Rectal smooth muscle tissue (tissue), 1 donor: Measurements from ENCODE around the gene YPEL4.
A peak's percentile ranks its signal among the peaks of the same experiment; 100 is the strongest.

ENCODE experiments used
- H3K27ac ChIP-seq: one replicate; pipeline ENCODE4 v1.7.0; 2013; ENCODE audit warnings: low read depth, low read length, inconsistent platforms
- H3K27me3 ChIP-seq: one replicate; pipeline ENCODE4 v1.7.0; 2013; ENCODE audit warnings: low read length; ENCODE audit not compliant: control insufficient read depth, insufficient read depth
- H3K36me3 ChIP-seq: one replicate; pipeline ENCODE4 v1.7.0; 2013; ENCODE audit warnings: low read length; ENCODE audit not compliant: control insufficient read depth, insufficient read depth
- H3K4me1 ChIP-seq: one replicate; pipeline ENCODE4 v1.7.0; 2013; ENCODE audit warnings: low read length; ENCODE audit not compliant: control insufficient read depth, insufficient read depth
- H3K4me3 ChIP-seq: one replicate; pipeline ENCODE4 v1.7.0; 2013; ENCODE audit warnings: low read length
- H3K9ac ChIP-seq: one replicate; pipeline ENCODE4 v1.7.0; 2013; ENCODE audit warnings: low read length

Gene YPEL4

GRCh38 chr11:57618438-57618837, 31.3 kb downstream of the YPEL4 start:
- no peak overlapping the region for H3K9ac ChIP-seq
- H3K36me3 ChIP-seq: no peaks in the 10 kb centered on the region
- H3K27me3 ChIP-seq: no peaks in the 10 kb centered on the region
- no peaks in the 10 kb centered on the region for H3K4me1 ChIP-seq
- no peak overlapping the region for H3K4me3 ChIP-seq
- no peak overlapping the region for H3K27ac ChIP-seq

- Histone ChIP-seq H3K4me3 (no peak overlapping the region), H3K36me3 (no peaks in the 10 kb centered on the region), H3K27ac (no peak overlapping the region), H3K4me1 (no peaks in the 10 kb centered on the region), H3K27me3 (no peaks in the 10 kb centered on the region), H3K9ac (no peak overlapping the region)
Observed at GRCh38 chr11:57616595-57616994, 33.1 kb downstream of the YPEL4 start.

- Histone ChIP-seq H3K36me3 (no peaks in the 10 kb centered on the region), H3K27ac (no peak overlapping the region)
Observed at GRCh38 chr11:57615308-57615707, 34.4 kb downstream of the YPEL4 start.

GRCh38 chr11:57614234-57614772, 35.4 kb downstream of the YPEL4 start:
- H3K27ac ChIP-seq: no peak overlapping the region

More at GRCh38 chr11:57615308-57615707, 34.4 kb downstream of the YPEL4 start:
- Histone ChIP-seq H3K4me1 (no peaks in the 10 kb centered on the region), H3K4me3 (no peak overlapping the region), H3K9ac (no peak overlapping the region), H3K27me3 (no peaks in the 10 kb centered on the region)

GRCh38 chr11:57610170-57610569, 39.5 kb downstream of the YPEL4 start:
- H3K36me3 ChIP-seq: no peaks in the 10 kb centered on the region
- no peaks in the 10 kb centered on the region for H3K4me1 ChIP-seq
- H3K27ac ChIP-seq: no peak overlapping the region
- no peak overlapping the region for H3K4me3 ChIP-seq
- H3K9ac ChIP-seq: no peak overlapping the region
- H3K27me3 ChIP-seq: no peaks in the 10 kb centered on the region

More at GRCh38 chr11:57614234-57614772, 35.4 kb downstream of the YPEL4 start:
- Histone ChIP-seq H3K4me3 (no peak overlapping the region), H3K36me3 (no peaks in the 10 kb centered on the region), H3K4me1 (no peaks in the 10 kb centered on the region), H3K9ac (no peak overlapping the region), H3K27me3 (no peaks in the 10 kb centered on the region)

- Histone ChIP-seq H3K27me3 (no peaks in the 10 kb centered on the region), H3K4me1 (no peaks in the 10 kb centered on the region), H3K36me3 (no peaks in the 10 kb centered on the region), H3K27ac (no peak overlapping the region), H3K4me3 (no peak overlapping the region), H3K9ac (no peak overlapping the region)
Observed at GRCh38 chr11:57605028-57605420, 44.7 kb downstream of the YPEL4 start.

GRCh38 chr11:57604296-57605027, 45.2 kb downstream of the YPEL4 start:
- no peak overlapping the region for H3K27ac ChIP-seq
- no peaks in the 10 kb centered on the region for H3K4me1 ChIP-seq
- no peak overlapping the region for H3K4me3 ChIP-seq
- H3K36me3 ChIP-seq: no peaks in the 10 kb centered on the region
- H3K27me3 ChIP-seq: no peaks in the 10 kb centered on the region
- no peak overlapping the region for H3K9ac ChIP-seq

- Histone ChIP-seq H3K27me3 (no peaks in the 10 kb centered on the region), H3K27ac (no peak overlapping the region)
Observed at GRCh38 chr11:57601297-57601696, 48.4 kb downstream of the YPEL4 start.

GRCh38 chr11:57599381-57599780, 50.3 kb downstream of the YPEL4 start:
- Histone ChIP-seq H3K36me3 (no peaks in the 10 kb centered on the region), H3K4me1 (peaks cover 9% of the 10 kb centered on the region), H3K27ac (peak overlapping the region; percentile 89), H3K27me3 (no peaks in the 10 kb centered on the region), H3K9ac (no peak overlapping the region), H3K4me3 (no peak overlapping the region)

More at GRCh38 chr11:57601297-57601696, 48.4 kb downstream of the YPEL4 start:
- H3K4me1 ChIP-seq: peaks cover 9% of the 10 kb centered on the region
- no peak overlapping the region for H3K4me3 ChIP-seq
- H3K36me3 ChIP-seq: no peaks in the 10 kb centered on the region
- H3K9ac ChIP-seq: no peak overlapping the region

- Histone ChIP-seq H3K27me3 (no peaks in the 10 kb centered on the region), H3K4me1 (peaks cover 9% of the 10 kb centered on the region), H3K9ac (no peak overlapping the region), H3K4me3 (peak overlapping the region; percentile 70), H3K36me3 (no peaks in the 10 kb centered on the region), H3K27ac (peak overlapping the region; percentile 89)
Observed at GRCh38 chr11:57598831-57599155, 50.9 kb downstream of the YPEL4 start.

- Histone ChIP-seq H3K36me3 (no peaks in the 10 kb centered on the region), H3K9ac (peak overlapping the region; percentile 65), H3K4me3 (peak overlapping the region; percentile 70), H3K4me1 (peaks cover 9% of the 10 kb centered on the region), H3K27me3 (no peaks in the 10 kb centered on the region), H3K27ac (peak overlapping the region; percentile 89)
Observed at GRCh38 chr11:57597916-57598830, 51.5 kb downstream of the YPEL4 start.

GRCh38 chr11:57597461-57597915, 52.2 kb downstream of the YPEL4 start, which contains the start of gene SERPING1:
TSS of gene SERPING1 (plus strand) at chr11:57597685. CDS start at chr11:57598271, 586 bp downstream.
- Histone ChIP-seq H3K4me3 (peak within 1 kb of the TSS; percentile 70), H3K36me3 (no peaks in the 10 kb centered on the region), H3K4me1 (peaks cover 9% of the 10 kb centered on the region), H3K9ac (peak within 1 kb of the TSS; percentile 65), H3K27ac (peak within 1 kb of the TSS; percentile 89), H3K27me3 (no peaks in the 10 kb centered on the region)
